BE2C (cell line): ENCODE data around the gene PDE9A.

ENCODE experiments used
- DNase-seq: peaks from one replicate; pipeline ENCODE4 v3.0.0-alpha.2; 2020
- H3K27me3 ChIP-seq: fragments of 250-450 bp; sonication (Bioruptor Pico); 2 replicates; pipeline ENCODE4 v1.5.1; 2020; ENCODE audit warnings: mild to moderate bottlenecking
- H3K36me3 ChIP-seq: fragments of 250-450 bp; sonication (Bioruptor Pico); 2 replicates; pipeline ENCODE4 v1.5.1; 2020; ENCODE audit warnings: mild to moderate bottlenecking
- H3K4me1 ChIP-seq: fragments of 250-450 bp; sonication (Bioruptor Pico); 2 replicates; pipeline ENCODE4 v1.5.1; 2020
- H3K4me3 ChIP-seq: 2 replicates; pipeline ENCODE4 v1.5.1; 2011; ENCODE audit warnings: low read depth, low read length
- H3K9me3 ChIP-seq: fragments of 250-450 bp; sonication (Bioruptor Pico); 2 replicates; pipeline ENCODE4 v1.5.1; 2020
- CTCF ChIP-seq: IDR thresholded peaks from 2 replicates; pipeline ENCODE4 v1.5.1; 2012; ENCODE audit warnings: mild to moderate bottlenecking, low read depth, low read length

Gene PDE9A

GRCh38 chr21:42685954-42686500 lies 32.6 kb downstream of the PDE9A start:
- Histone ChIP-seq H3K9me3 (no peaks in the 10 kb centered on the region), H3K36me3 (no peaks in the 10 kb centered on the region), H3K4me1 (no peaks in the 10 kb centered on the region), H3K4me3 (no peak overlapping the region), H3K27me3 (no peaks in the 10 kb centered on the region)
- no peak for DNase-seq
- no peak for TF ChIP-seq CTCF

- Histone ChIP-seq H3K36me3 (no peaks in the 10 kb centered on the region), H3K4me3 (no peak overlapping the region), H3K4me1 (no peaks in the 10 kb centered on the region), H3K27me3 (no peaks in the 10 kb centered on the region), H3K9me3 (no peaks in the 10 kb centered on the region)
- no peak for DNase-seq
- TF ChIP-seq CTCF: no peak
Measured at GRCh38 chr21:42687796-42688195, 34.4 kb downstream of the PDE9A start.

GRCh38 chr21:42688226-42688840 lies 34.9 kb downstream of the PDE9A start:
- Histone ChIP-seq H3K36me3 (no peaks in the 10 kb centered on the region), H3K4me1 (no peaks in the 10 kb centered on the region), H3K4me3 (no peak overlapping the region), H3K27me3 (no peaks in the 10 kb centered on the region), H3K9me3 (no peaks in the 10 kb centered on the region)
- no peak for TF ChIP-seq CTCF
- no peak for DNase-seq

- Histone ChIP-seq H3K27me3 (no peaks in the 10 kb centered on the region), H3K4me3 (no peak overlapping the region), H3K36me3 (no peaks in the 10 kb centered on the region), H3K9me3 (no peaks in the 10 kb centered on the region), H3K4me1 (no peaks in the 10 kb centered on the region)
- TF ChIP-seq CTCF: 0 out of 2 replicates have a peak, but pooled peaks have one; percentile 3
- DNase-seq: no peak
Measured at GRCh38 chr21:42688841-42689371, 35.5 kb downstream of the PDE9A start.

- Histone ChIP-seq H3K4me1 (no peaks in the 10 kb centered on the region), H3K36me3 (no peaks in the 10 kb centered on the region)
- DNase-seq: no peak
Measured at GRCh38 chr21:42690586-42690985, 37.2 kb downstream of the PDE9A start.

More at GRCh38 chr21:42690586-42690985, 37.2 kb downstream of the PDE9A start:
- H3K4me3 ChIP-seq: no peak overlapping the region
- no peak for TF ChIP-seq CTCF
- no peaks in the 10 kb centered on the region for H3K9me3 ChIP-seq
- H3K27me3 ChIP-seq: no peaks in the 10 kb centered on the region
